ES-I3 (cell line): Measurements from ENCODE around the gene PTEN.

Experiments
- H3K36me3 ChIP-seq: 2 replicates; pipeline ENCODE4 v1.6.1; 2013; ENCODE audit warnings: mild to moderate bottlenecking, low read length, control low read depth, moderate library complexity; ENCODE audit not compliant: insufficient read depth
- H3K4me1 ChIP-seq: 2 replicates; pipeline ENCODE4 v1.6.1; 2013; ENCODE audit warnings: mild to moderate bottlenecking, control low read depth, low read length; ENCODE audit not compliant: insufficient read depth
- H3K9ac ChIP-seq: 2 replicates; pipeline ENCODE4 v1.6.1; 2013; ENCODE audit warnings: low read depth, mild to moderate bottlenecking, low read length, moderate library complexity
- H3K9me3 ChIP-seq: 2 replicates; pipeline ENCODE4 v1.6.1; 2013; ENCODE audit warnings: mild to moderate bottlenecking, low read length, moderate library complexity; ENCODE audit not compliant: control insufficient read depth, insufficient read depth

Gene PTEN

DNA sequence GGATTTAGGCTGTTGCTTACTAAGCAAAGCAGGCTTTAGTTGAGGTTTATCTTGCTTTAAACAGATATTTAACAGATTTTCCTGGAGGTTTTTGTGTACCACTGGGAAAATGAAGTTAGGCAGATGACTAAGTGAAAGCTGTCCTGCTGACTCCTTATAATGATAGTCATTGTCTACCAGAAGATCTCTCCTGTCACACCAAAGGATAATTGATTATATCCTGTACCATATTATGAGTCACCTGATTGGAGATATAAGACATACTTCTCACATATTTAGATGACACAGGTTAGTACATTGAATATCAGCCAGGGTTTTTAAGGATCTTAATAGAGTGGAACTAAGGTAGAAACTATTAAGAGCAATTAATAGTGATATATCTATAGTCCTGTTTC lies 68.4 kb downstream of the PTEN start:
- Histone ChIP-seq H3K36me3 (no peaks in the 10 kb centered on the region), H3K4me1 (peaks cover 15% of the 10 kb centered on the region)

GRCh38 chr10:87935290-87936141 lies 72.1 kb downstream of the PTEN start:
- Histone ChIP-seq H3K9ac (no peak overlapping the region), H3K9me3 (no peaks in the 10 kb centered on the region), H3K36me3 (peaks cover 3% of the 10 kb centered on the region; the same call in 1 of the 2 replicates), H3K4me1 (peaks cover 16% of the 10 kb centered on the region)

More for the DNA sequence above, 68.4 kb downstream of the PTEN start:
- H3K9ac ChIP-seq: no peak overlapping the region
- no peaks in the 10 kb centered on the region for H3K9me3 ChIP-seq

DNA sequence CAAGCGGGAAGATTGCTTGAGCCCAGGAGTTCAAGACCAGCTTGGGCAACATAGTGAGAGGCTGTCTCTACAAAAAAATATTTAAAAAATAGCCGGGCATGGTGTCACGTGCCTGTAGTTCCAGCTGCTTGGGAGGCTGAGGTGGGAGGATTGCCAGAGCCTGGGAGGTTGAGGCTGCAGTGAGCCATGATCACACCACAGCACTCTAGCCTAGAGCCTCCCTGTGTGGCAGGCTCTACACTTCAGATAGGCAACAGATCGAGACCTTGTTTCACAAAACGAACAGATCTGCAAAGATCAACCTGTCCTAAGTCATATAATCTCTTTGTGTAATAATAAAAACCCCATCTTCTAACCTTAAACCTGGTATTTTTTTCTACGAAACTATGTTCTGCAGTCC lies 76.8 kb downstream of the PTEN start:
- Histone ChIP-seq H3K4me1 (peaks cover 10% of the 10 kb centered on the region), H3K9me3 (no peaks in the 10 kb centered on the region), H3K9ac (no peak overlapping the region), H3K36me3 (peaks cover 3% of the 10 kb centered on the region; the same call in 1 of the 2 replicates)

DNA sequence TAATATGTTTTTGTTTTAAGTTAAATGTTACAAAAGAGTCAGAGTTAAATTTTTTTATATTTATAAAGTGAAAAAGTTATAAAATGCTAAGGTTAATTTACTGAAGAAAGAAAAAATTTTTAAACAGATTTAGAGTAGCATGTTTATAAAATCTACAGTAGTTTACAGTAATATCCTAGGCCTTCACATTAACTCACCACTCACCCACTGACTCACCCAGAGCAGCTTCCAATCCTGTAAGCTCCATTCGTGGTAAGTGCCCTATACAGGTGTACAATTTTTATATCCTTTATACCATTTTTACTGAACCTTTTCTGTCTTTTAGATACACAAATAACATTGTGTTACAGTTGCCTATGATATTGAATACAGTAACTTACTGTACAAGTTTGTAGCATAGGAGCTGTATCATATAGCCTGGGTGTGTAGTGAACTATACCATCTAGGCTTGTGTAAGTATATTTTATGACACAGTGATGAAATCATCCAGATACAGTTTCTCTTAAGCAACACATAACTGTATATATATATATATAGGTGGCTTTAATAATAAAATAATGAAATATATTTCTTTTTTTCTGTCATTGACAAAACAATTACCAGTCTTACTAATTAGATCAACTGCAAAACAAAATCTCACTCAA lies 79.6 kb downstream of the PTEN start:
- peaks cover 3% of the 10 kb centered on the region; the same call in 1 of the 2 replicates for H3K36me3 ChIP-seq
- H3K4me1 ChIP-seq: peaks cover 10% of the 10 kb centered on the region
- no peak overlapping the region for H3K9ac ChIP-seq
- H3K9me3 ChIP-seq: no peaks in the 10 kb centered on the region

DNA sequence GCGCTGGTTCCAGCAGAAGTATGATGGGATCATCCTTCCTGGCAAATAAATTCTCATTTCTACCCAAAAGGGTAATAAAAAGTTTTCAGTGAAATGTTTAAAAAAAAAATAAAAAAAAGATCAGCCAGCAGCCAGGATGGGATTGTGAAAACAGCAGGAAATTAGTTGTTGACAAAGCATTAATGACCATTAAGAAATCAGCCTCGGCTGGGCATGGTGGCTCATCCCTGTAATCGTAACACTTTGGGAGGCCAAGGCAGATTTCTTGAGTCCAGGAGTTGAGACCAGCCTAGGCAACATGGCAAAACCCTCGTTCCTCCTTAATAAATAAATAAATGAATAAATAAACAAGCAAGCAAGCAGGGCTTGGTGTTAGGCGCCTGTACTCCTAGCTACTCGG lies 82.6 kb downstream of the PTEN start:
- no peaks in the 10 kb centered on the region; the same call in 1 of the 2 replicates for H3K4me1 ChIP-seq
- H3K36me3 ChIP-seq: no peaks in the 10 kb centered on the region
- H3K9ac ChIP-seq: no peak overlapping the region
- no peaks in the 10 kb centered on the region for H3K9me3 ChIP-seq

GRCh38 chr10:87952612-87953011 lies 89.2 kb downstream of the PTEN start:
- H3K4me1 ChIP-seq: no peaks in the 10 kb centered on the region; the same call in 1 of the 2 replicates
- H3K9ac ChIP-seq: no peak overlapping the region
- no peaks in the 10 kb centered on the region for H3K9me3 ChIP-seq
- H3K36me3 ChIP-seq: peaks cover 4% of the 10 kb centered on the region; the same call in 1 of the 2 replicates

- Histone ChIP-seq H3K36me3 (peaks cover 6% of the 10 kb centered on the region; the same call in 1 of the 2 replicates), H3K9me3 (no peaks in the 10 kb centered on the region), H3K9ac (no peak overlapping the region), H3K4me1 (no peaks in the 10 kb centered on the region)
Observed at GRCh38 chr10:87956055-87956454, 92.6 kb downstream of the PTEN start.

DNA sequence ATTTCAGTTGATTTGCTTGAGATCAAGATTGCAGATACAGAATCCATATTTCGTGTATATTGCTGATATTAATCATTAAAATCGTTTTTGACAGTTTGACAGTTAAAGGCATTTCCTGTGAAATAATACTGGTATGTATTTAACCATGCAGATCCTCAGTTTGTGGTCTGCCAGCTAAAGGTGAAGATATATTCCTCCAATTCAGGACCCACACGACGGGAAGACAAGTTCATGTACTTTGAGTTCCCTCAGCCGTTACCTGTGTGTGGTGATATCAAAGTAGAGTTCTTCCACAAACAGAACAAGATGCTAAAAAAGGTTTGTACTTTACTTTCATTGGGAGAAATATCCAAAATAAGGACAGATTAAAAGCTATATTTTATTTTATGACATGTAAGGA lies 94.3 kb downstream of the PTEN start:
- H3K4me1 ChIP-seq: no peaks in the 10 kb centered on the region
- H3K9me3 ChIP-seq: no peaks in the 10 kb centered on the region
- peaks cover 3% of the 10 kb centered on the region; the same call in 1 of the 2 replicates for H3K36me3 ChIP-seq
- H3K9ac ChIP-seq: no peak overlapping the region

GRCh38 chr10:87960230-87960629 lies 96.8 kb downstream of the PTEN start:
- no peaks in the 10 kb centered on the region for H3K9me3 ChIP-seq
- no peaks in the 10 kb centered on the region for H3K4me1 ChIP-seq
- H3K9ac ChIP-seq: no peak overlapping the region
- H3K36me3 ChIP-seq: peaks cover 3% of the 10 kb centered on the region; the same call in 1 of the 2 replicates

GRCh38 chr10:87961314-87961713 lies 97.9 kb downstream of the PTEN start:
- Histone ChIP-seq H3K9me3 (no peaks in the 10 kb centered on the region), H3K36me3 (peaks cover 3% of the 10 kb centered on the region; the same call in 1 of the 2 replicates), H3K4me1 (no peaks in the 10 kb centered on the region), H3K9ac (no peak overlapping the region)

DNA sequence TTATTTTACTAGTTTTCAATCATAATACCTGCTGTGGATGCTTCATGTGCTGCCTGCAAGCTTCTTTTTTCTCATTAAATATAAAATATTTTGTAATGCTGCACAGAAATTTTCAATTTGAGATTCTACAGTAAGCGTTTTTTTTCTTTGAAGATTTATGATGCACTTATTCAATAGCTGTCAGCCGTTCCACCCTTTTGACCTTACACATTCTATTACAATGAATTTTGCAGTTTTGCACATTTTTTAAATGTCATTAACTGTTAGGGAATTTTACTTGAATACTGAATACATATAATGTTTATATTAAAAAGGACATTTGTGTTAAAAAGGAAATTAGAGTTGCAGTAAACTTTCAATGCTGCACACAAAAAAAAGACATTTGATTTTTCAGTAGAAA lies 103.0 kb downstream of the PTEN start:
- Histone ChIP-seq H3K9ac (no peak overlapping the region), H3K9me3 (no peaks in the 10 kb centered on the region), H3K4me1 (no peaks in the 10 kb centered on the region; the same call in 1 of the 2 replicates), H3K36me3 (no peaks in the 10 kb centered on the region; the same call in 1 of the 2 replicates)

GRCh38 chr10:87973635-87974034 lies 110.2 kb downstream of the PTEN start:
- Histone ChIP-seq H3K4me1 (peaks cover 26% of the 10 kb centered on the region), H3K9me3 (0 out of 2 replicates have a peak, but pooled peaks cover 7% of the 10 kb centered on the region), H3K9ac (no peak overlapping the region), H3K36me3 (no peaks in the 10 kb centered on the region)

- H3K4me1 ChIP-seq: peaks cover 26% of the 10 kb centered on the region
Observed at GRCh38 chr10:87974130-87974529, 110.7 kb downstream of the PTEN start.

GRCh38 chr10:87974769-87975168 lies 111.3 kb downstream of the PTEN start:
- no peak overlapping the region for H3K9ac ChIP-seq
- H3K4me1 ChIP-seq: peaks cover 31% of the 10 kb centered on the region
- 0 out of 2 replicates have a peak, but pooled peaks cover 7% of the 10 kb centered on the region for H3K9me3 ChIP-seq
- H3K36me3 ChIP-seq: no peaks in the 10 kb centered on the region

More at GRCh38 chr10:87974130-87974529, 110.7 kb downstream of the PTEN start:
- Histone ChIP-seq H3K9ac (no peak overlapping the region), H3K36me3 (no peaks in the 10 kb centered on the region), H3K9me3 (0 out of 2 replicates have a peak, but pooled peaks cover 7% of the 10 kb centered on the region)
